HL-60 (cell line): ENCODE measurements around the gene EEF1AKMT3.

ENCODE experiments used
- DNase-seq, 2 experiments: peaks; one replicate each; pipeline ENCODE4 v3.0.0-alpha.2; 2010 to 2020; ENCODE audit warnings: low read depth in 1 of 2, low spot score in 1 of 2
- H3K27ac ChIP-seq: fragments of 250-450 bp; sonication (Bioruptor Pico); replicated peaks from 2 replicates; pipeline ENCODE4 v1.5.1; 2020; ENCODE audit warnings: mild to moderate bottlenecking, moderate library complexity
- H3K27me3 ChIP-seq: fragments of 250-450 bp; sonication (Bioruptor Pico); 2 replicates; pipeline ENCODE4 v1.5.1; 2021; ENCODE audit warnings: mild to moderate bottlenecking, moderate library complexity; ENCODE audit not compliant: insufficient read depth, poor library complexity, severe bottlenecking
- H3K4me3 ChIP-seq: replicated peaks from 2 replicates; pipeline ENCODE4 v1.5.1; 2011; ENCODE audit warnings: mild to moderate bottlenecking, control low read depth, low read length; ENCODE audit not compliant: insufficient read depth
- GABPA ChIP-seq: IDR thresholded peaks from 2 replicates; pipeline ENCODE4 v1.6.1; 2012; ENCODE audit warnings: low read depth
- POLR2AphosphoS5 ChIP-seq: IDR thresholded peaks from 2 replicates; pipeline ENCODE4 v1.6.1; 2012; ENCODE audit warnings: low read depth
- SPI1 ChIP-seq: IDR thresholded peaks from 2 replicates; pipeline ENCODE4 v1.6.1; 2012; ENCODE audit warnings: low read depth, mild to moderate bottlenecking, borderline replicate concordance
- TF ChIP-seq, protein P1 (sequence below): IDR thresholded peaks from one replicate; pipeline ENCODE4 v1.5.1; 2011; ENCODE audit warnings: low read length, control low read depth, inconsistent platforms; ENCODE audit not compliant: insufficient read depth
- TF ChIP-seq, protein P2 (sequence below): IDR thresholded peaks from 2 replicates; pipeline ENCODE4 v1.6.1; 2012; ENCODE audit warnings: low read depth; ENCODE audit not compliant: insufficient replicate concordance

Gene EEF1AKMT3

DNA sequence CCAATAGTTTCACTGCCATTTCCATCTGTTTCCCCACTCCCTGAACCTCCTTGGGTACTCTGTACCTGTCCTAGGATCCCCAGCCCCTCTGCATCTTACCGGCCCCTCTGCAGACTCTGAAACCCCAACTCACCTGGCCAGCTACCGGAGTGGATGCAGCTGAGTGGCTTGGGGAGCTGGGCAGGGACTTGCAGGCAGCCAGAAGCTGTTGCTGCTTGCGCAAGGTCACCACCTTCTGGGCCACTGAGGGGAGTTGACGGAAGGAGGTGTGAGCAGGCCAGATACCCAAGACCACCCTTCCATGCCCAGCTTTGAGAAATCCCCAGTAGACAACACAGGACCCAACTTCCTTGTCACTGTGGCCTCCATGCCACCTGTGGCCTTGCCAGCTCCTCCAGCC is 40.1 kb upstream of the EEF1AKMT3 start:
- Histone ChIP-seq H3K4me3 (no peak overlapping the region), H3K27me3 (no peaks in the 10 kb centered on the region), H3K27ac (no peak overlapping the region)
- no peak for DNase-seq
- TF ChIP-seq SPI1 (no peak), POLR2AphosphoS5 (no peak)

DNA sequence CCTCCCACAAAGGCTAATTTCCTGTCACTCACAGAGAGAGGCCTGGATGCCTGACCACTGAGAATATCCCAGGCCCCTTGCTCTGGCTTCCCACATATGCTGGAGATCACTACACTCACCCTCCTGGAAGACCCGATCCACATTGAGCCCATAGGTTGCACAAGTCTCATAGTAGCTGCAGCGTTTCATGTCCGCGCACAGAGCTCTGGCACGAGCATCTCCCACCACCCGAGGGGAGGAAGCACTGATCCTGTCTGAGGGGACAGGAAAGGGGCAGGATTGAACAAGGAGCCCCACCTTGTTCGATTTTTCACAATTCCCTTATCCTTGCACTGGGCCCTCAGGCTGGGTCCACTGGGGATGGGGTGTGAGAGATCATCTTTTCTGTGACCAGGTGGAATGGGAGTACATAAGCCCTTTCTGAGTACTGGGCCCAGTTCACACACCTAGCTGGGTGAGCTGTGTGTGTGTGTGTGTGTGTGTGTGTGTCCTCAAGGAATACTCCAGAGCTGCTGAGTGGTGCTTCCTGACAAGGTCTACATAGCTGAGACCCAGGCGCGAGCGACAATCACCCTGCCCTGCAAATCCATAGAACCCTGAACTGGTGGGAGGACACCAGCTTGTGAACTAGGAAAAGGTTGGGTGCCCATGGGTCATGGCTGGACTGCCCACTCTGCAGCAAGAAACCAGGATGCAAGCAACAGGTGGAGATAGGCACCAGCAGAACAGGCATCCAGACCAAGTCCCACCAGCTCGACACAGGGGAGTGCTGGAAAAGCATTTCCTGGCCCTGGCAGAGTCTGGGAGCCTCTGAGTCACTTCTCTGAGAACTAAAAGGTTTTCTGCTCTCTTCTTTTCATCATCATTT is 39.5 kb upstream of the EEF1AKMT3 start:
- TF ChIP-seq GABPA (no peak), POLR2AphosphoS5 (no peak), SPI1 (no peak)
- TF ChIP-seq, protein P1, sequence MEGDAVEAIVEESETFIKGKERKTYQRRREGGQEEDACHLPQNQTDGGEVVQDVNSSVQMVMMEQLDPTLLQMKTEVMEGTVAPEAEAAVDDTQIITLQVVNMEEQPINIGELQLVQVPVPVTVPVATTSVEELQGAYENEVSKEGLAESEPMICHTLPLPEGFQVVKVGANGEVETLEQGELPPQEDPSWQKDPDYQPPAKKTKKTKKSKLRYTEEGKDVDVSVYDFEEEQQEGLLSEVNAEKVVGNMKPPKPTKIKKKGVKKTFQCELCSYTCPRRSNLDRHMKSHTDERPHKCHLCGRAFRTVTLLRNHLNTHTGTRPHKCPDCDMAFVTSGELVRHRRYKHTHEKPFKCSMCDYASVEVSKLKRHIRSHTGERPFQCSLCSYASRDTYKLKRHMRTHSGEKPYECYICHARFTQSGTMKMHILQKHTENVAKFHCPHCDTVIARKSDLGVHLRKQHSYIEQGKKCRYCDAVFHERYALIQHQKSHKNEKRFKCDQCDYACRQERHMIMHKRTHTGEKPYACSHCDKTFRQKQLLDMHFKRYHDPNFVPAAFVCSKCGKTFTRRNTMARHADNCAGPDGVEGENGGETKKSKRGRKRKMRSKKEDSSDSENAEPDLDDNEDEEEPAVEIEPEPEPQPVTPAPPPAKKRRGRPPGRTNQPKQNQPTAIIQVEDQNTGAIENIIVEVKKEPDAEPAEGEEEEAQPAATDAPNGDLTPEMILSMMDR, result no peak
- TF ChIP-seq, protein P2, sequence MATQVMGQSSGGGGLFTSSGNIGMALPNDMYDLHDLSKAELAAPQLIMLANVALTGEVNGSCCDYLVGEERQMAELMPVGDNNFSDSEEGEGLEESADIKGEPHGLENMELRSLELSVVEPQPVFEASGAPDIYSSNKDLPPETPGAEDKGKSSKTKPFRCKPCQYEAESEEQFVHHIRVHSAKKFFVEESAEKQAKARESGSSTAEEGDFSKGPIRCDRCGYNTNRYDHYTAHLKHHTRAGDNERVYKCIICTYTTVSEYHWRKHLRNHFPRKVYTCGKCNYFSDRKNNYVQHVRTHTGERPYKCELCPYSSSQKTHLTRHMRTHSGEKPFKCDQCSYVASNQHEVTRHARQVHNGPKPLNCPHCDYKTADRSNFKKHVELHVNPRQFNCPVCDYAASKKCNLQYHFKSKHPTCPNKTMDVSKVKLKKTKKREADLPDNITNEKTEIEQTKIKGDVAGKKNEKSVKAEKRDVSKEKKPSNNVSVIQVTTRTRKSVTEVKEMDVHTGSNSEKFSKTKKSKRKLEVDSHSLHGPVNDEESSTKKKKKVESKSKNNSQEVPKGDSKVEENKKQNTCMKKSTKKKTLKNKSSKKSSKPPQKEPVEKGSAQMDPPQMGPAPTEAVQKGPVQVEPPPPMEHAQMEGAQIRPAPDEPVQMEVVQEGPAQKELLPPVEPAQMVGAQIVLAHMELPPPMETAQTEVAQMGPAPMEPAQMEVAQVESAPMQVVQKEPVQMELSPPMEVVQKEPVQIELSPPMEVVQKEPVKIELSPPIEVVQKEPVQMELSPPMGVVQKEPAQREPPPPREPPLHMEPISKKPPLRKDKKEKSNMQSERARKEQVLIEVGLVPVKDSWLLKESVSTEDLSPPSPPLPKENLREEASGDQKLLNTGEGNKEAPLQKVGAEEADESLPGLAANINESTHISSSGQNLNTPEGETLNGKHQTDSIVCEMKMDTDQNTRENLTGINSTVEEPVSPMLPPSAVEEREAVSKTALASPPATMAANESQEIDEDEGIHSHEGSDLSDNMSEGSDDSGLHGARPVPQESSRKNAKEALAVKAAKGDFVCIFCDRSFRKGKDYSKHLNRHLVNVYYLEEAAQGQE, result no peak
- no peak for DNase-seq
- Histone ChIP-seq H3K27ac (no peak overlapping the region), H3K27me3 (no peaks in the 10 kb centered on the region), H3K4me3 (no peak overlapping the region)

DNA sequence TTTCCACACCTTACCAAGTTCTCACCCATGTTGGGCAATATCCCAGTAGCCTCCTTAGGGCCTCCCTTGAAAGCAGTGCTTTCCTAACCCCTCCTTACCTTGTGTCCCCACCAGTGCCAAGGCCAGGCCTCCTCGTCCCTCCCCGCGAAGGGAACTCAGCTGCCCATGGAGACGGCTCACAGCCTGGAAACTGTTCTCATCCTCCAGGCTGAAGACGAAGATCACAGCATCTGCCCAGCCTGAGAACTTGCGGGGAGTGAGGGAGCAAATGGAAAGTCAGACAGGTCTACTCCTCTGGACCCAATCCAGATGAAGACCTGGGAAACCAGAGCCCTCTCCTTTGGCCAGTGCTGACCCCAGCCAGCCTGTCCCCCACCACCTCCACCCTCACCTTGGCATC is 38.5 kb upstream of the EEF1AKMT3 start:
- TF ChIP-seq POLR2AphosphoS5 (no peak), GABPA (no peak)
- TF ChIP-seq, protein P2, result no peak
- TF ChIP-seq, protein P1, result no peak
- Histone ChIP-seq H3K4me3 (no peak overlapping the region), H3K27me3 (no peaks in the 10 kb centered on the region), H3K27ac (no peak overlapping the region)
- DNase-seq, result no peak

DNA sequence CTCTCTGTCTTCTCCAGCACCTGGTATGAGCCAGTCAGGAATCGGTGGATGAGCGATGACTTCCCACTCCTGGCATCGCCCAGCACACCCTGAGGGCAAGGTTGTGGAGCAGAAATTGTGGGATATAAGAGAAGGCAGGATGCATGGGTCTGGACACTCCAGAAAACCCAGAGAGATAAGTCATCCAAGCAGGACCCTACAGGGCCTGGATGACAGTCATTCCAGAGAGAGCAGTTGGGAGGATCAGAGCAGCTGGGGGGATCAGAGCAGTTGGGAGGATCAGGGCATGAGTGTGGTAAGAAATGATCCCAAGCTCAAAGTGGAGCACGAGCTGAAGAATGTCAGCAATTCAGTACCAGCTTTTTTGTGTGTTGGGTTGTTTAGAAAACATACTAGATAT is 37.8 kb upstream of the EEF1AKMT3 start:
- H3K4me3 ChIP-seq, result no peak overlapping the region
- DNase-seq, result no peak
- TF ChIP-seq, protein P1, result no peak
- no peak for TF ChIP-seq GABPA
- TF ChIP-seq SPI1, result no peak
- no peak for TF ChIP-seq POLR2AphosphoS5
- TF ChIP-seq, protein P2, result no peak
- no peak overlapping the region for H3K27ac ChIP-seq
- H3K27me3 ChIP-seq, result no peaks in the 10 kb centered on the region
